Measurements from ENCODE around the gene ZFHX3. TPM values are rescaled to one million over a fixed set of nuclear protein-coding genes. Genes with fewer than 3 reads are reported as not detected.

ZFHX3 gene
- total and polyA plus RNA-seq, 2 of the 8 experiments (the other 6 are each of a cell fraction or from before 2014, with no cell fraction given), result 0.08 to 0.99 TPM

DNA sequence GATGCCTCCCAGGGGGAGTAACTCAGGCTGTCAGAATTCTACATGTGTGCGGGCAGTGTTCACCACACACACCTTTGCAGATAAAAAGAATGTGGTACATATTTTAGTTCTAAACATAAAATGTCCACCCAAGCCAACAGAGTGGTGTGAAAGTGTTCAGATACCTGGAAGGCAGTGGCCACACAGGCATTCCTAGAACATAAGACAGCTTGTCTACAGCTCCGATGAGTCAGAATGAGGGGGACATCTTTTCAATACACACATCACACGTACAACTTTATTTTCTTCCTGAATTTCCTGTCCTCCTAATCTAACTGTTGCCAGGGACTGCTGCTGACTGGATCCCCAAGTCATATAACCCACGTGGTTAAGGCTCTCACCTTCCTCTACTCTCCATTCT lies 142.3 kb downstream of the ZFHX3 start:
- H3K79me1 ChIP-seq (ENCODE audit: low read depth, low read length), result no peaks in the 10 kb centered on the region
- no peak overlapping the region for H2BK15ac ChIP-seq (ENCODE audit: low read length)
- DNase-seq (ENCODE audit: low read depth in 1 of 2, low spot score in 2 of 2), result no peak
- no peak overlapping the region for H2BK12ac ChIP-seq (ENCODE audit: low read depth, low read length)
- FAIRE-seq, result no peak
- no peak for TF ChIP-seq CTBP2 (IDR thresholded peaks at IDR 0.05; ENCODE audit: borderline replicate concordance, insufficient read depth, insufficient read length, low read length)
- no peak for TF ChIP-seq CBX8 (IDR thresholded peaks at IDR 0.05; ENCODE audit: borderline replicate concordance, low read depth, low read length)
- TF ChIP-seq RAD21 (IDR thresholded peaks at IDR 0.05 in 1 of 2, conservative IDR thresholded peaks at IDR 0.05 in 1 of 2; ENCODE audit: low read depth in 2 of 2, low read length in 2 of 2), result no peak
- TF ChIP-seq, protein P1, sequence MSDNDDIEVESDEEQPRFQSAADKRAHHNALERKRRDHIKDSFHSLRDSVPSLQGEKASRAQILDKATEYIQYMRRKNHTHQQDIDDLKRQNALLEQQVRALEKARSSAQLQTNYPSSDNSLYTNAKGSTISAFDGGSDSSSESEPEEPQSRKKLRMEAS (IDR thresholded peaks at IDR 0.05), result no peak
- no peak for TF ChIP-seq TCF12 (IDR thresholded peaks at IDR 0.05; ENCODE audit: low read depth, low read length)
- no peak for TF ChIP-seq BACH1 (IDR thresholded peaks at IDR 0.05; ENCODE audit: low read length)
- TF ChIP-seq, protein P2, sequence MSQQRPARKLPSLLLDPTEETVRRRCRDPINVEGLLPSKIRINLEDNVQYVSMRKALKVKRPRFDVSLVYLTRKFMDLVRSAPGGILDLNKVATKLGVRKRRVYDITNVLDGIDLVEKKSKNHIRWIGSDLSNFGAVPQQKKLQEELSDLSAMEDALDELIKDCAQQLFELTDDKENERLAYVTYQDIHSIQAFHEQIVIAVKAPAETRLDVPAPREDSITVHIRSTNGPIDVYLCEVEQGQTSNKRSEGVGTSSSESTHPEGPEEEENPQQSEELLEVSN (IDR thresholded peaks at IDR 0.05), result no peak
- no peak overlapping the region for H3K4ac ChIP-seq (replicated peaks; ENCODE audit: insufficient read length, low read depth, low read length)
- H3K27ac ChIP-seq (ENCODE audit: low read depth, low read length), result no peak overlapping the region
- H3K14ac ChIP-seq (ENCODE audit: insufficient read length), result no peak overlapping the region
- H3K27me3 ChIP-seq (replicated peaks in 1 of 4; ENCODE audit: control insufficient read depth in 3 of 4, extremely low read depth in 1 of 4, insufficient read depth in 3 of 4, low read length in 3 of 4), result no peaks in the 10 kb centered on the region
- no peaks in the 10 kb centered on the region for H3K79me2 ChIP-seq (ENCODE audit: control insufficient read depth in 1 of 2, insufficient read depth in 2 of 2, low read length in 2 of 2)
- H2BK120ac ChIP-seq (replicated peaks; ENCODE audit: low read depth, low read length), result no peak overlapping the region
- H3K9me3 ChIP-seq (ENCODE audit: insufficient read depth in 2 of 2, low read depth in 1 of 2, low read length in 1 of 2), result no peaks in the 10 kb centered on the region
- CTCF ChIA-PET (ENCODE audit: partially characterized antibody), result interaction anchor here (0.7 to 2.9 kb wide), 3 partner anchors 49 to 89 kb away, joined by 5 to 8 read pairs (median 5); no protein-coding TSS in a partner anchor
- no peak overlapping the region for H4K5ac ChIP-seq (ENCODE audit: insufficient read length, low read depth, low read length)
- H3K36me3 ChIP-seq (ENCODE audit: control insufficient read depth in 2 of 4, insufficient read depth in 4 of 4, low read length in 3 of 4), result no peaks in the 10 kb centered on the region
- no peaks in the 10 kb centered on the region for H3K23me2 ChIP-seq (ENCODE audit: low read depth, low read length)
- no peak overlapping the region for H3K56ac ChIP-seq (replicated peaks; ENCODE audit: insufficient read length, low read depth, low read length)
- WGBS, 2 experiments (ENCODE audit: extremely low coverage in 1 of 2, insufficient coverage in 1 of 2, insufficient read length in 1 of 2, insufficient replicate concordance in 2 of 2, low coverage in 1 of 2, low lambda C conversion rate in 2 of 2, missing lambda C conversion rate in 1 of 2), result 86% methylated on average over 4 of the region's 4 CpGs; no CpG with 5 or more reads in 1 of the 2 experiments
- H4K91ac ChIP-seq (replicated peaks; ENCODE audit: insufficient read length, low read length), result no peak overlapping the region
- H2AFZ ChIP-seq (ENCODE audit: low read length), result no peak overlapping the region
- no peak overlapping the region for H2BK20ac ChIP-seq (ENCODE audit: low read length)
- H3K18ac ChIP-seq (ENCODE audit: extremely low read depth, low read length), result no peak overlapping the region
- no peaks in the 10 kb centered on the region for H4K20me1 ChIP-seq (replicated peaks in 1 of 2; ENCODE audit: control insufficient read depth in 1 of 2, insufficient read depth in 2 of 2, low read length in 2 of 2)
- no peak overlapping the region for H3K4me3 ChIP-seq (ENCODE audit: extremely low read depth in 1 of 4, insufficient read depth in 2 of 4, low read depth in 3 of 4, low read length in 4 of 4)
- no peak overlapping the region for H2AK5ac ChIP-seq (ENCODE audit: low read depth, low read length)
- no peak overlapping the region for H3K23ac ChIP-seq (ENCODE audit: insufficient read length)
- no peak overlapping the region for H4K8ac ChIP-seq (ENCODE audit: extremely low read depth, insufficient read depth, low read length)
- POLR2A ChIA-PET (ENCODE audit: partially characterized antibody), result no interaction called here
- H3K4me2 ChIP-seq (ENCODE audit: insufficient read depth in 1 of 2, low read depth in 2 of 2, low read length in 2 of 2), result no peak overlapping the region
- no peak overlapping the region for H3K9ac ChIP-seq (replicated peaks in 1 of 4; ENCODE audit: extremely low read depth in 1 of 4, low read depth in 3 of 4, low read length in 3 of 4)
- no peak overlapping the region for H2BK5ac ChIP-seq (ENCODE audit: low read depth, low read length)
- no peaks in the 10 kb centered on the region for H3K4me1 ChIP-seq (replicated peaks in 1 of 4; ENCODE audit: control insufficient read depth in 3 of 4, insufficient read depth in 4 of 4, low read length in 3 of 4)
